ENCODE data around the gene MAP7.

Gene MAP7

DNA sequence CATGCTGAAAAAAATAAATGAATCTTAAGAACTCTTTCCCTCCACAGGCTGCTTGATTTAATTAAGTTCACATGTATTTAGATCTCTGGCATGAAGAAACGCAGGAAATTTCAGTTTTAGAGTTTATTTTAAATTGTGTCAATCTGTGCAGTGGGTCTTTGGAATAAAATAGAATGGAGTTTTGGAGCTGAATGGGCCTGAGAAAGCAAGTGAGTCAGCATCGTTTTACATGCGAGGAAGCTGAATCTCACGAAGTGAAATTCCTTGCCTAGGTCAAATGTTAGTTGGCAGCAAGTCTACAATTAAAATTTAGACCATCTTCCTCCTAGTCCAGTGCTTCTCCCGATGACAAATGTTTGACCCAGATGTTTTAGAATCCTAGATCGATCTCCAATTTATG, 22.4 kb downstream of the MAP7 start:
- DNase-seq, result no peak

DNA sequence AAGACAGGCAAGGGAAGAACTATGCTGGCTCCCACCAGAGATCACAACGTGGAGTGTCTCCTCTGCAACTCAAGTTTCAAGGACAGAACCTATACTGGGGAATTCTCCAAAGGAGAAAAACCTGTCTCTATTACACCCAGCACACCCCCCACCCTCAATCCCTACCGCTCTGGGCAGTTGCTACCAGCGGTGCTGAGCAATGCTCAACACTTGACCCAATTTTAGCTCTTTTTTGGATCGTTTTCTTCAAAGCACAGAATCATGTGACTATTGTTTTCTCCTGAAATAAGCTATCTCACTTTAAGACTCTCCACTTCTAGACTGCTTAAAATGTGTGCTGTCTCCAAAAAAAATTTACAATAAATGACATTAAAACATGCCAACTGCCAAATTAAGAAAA, 23.3 kb downstream of the MAP7 start:
- DNase-seq, result no peak

DNA sequence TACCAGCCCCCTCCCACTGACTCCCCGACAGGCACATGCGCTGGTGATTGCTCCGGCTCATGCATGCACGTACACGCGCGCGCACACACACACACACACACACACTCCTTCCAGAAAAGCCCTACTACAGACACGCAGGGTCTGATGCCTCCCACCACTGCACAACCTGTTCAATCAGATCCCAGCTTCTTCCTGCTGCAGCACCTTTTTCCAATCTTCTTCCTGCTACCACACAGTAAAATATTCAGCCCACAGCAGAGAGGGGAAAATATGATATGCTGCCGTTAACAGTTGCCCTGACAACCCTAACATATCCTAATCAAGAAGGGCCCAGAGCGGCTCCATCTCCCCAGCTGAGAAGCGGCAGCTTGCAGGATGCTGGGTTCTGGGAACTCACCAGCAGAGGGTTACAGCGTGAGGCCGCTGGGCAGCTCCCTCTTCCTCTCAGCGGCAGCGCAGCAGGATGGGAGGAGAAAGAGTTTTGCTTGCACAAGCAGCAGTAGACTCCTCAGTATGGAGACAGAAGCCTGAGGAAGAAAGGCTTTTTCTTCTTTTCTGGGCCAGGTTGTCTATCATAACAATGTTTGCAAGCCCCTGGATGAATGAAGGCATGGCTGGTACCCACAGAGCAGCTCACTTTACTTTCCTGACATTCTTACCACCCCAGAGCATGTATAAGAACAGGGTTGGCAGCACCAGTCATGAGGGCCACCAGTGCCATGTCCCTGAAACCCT, 23.9 kb downstream of the MAP7 start:
- DNase-seq, result no peak

DNA sequence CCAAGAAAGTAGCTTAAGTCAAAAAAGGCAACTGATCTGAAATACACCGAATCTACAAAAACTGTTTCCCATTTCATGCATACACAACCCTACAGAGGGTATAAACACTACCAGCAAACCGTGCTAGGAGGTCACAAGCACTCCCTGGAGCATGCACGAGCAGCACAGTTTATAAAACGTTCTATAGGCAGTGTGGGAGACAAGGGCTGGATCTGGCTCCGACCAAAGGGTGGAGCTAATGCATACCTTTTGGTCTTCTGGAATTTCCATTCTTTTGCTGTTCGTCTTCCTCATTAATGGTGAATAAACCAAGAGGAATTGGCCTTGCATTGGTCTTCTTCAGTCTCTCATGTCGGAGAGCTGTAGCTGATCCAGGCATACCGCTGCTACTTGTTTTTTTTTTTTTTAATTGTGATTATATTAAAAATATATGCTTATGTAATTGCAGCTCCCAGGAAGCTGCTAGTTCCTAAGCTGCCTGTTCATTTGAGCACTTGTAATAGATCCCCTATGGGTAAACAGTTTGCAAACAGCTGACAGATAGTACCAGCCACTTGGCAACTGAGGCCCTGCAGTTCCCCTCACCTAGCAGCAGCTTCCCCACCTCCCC, 24.5 kb downstream of the MAP7 start:
- DNase-seq, result no peak

DNA sequence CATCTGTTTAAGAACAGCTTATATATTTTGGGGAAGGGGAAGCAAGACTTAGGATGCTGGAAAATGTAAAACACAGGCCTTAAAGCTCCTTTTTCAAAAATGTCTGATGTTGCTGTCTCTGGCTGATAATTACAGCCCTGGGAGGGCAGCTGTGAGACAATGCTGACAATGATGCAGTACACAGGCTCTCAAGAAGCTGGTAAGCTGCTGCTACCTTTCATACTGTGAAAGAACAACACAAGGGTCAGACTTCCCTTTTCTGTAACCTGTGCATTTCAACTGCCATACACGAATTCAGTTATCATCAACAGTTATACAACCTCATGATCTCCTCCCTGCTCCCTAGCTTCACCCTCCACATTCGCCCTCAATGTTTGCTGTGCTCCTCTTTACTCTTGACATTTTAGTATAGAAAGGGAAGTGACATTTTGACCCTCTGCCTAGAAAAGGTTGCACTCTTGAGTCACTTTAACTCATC, 25.2 kb downstream of the MAP7 start:
- peak; percentile 46 for DNase-seq

DNA sequence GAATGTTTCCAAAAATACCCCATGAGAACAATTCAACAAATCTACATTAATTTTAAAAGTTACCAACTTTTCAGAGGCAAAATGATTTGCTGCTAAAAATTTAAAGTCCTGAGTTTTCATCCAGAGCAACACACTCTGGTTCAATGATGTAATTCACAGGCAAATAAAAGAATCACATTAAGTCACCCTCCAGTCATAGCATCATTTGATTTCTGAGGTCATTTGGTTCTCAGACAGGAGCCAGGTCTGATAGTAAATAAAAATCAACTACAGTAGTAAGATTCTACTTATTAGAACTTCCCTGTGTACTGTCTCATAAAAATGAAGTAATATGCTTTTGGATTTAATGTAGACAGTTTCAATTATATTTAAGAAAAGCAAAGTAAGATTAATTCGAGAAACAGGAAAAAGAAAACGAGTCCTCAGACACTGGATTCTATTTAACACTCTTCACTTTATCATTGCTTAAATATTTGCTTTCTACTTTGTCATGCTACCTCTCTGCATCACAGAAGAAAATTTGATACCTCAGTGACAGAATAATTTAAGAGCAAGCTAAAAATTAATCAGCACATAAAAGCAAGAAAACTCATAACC, 25.8 kb downstream of the MAP7 start:
- DNase-seq, result no peak

DNA sequence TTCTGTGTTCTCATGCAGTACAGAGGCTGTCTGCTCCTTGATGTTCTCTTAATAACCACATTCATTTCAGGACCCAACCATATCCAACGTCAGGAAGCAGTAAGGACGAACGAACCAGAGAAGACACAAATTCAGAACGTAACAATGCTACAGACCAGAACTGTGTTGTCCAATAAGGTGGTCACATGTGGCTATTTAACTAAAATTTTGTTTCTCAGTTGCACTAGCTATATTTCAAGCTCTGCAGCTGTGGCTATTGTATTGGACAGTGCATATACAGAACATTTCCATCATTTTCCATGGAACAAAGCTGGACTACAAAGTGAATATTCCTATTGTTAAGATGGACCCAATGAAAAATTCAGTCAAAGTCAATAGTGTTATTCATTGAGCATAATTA, 27.0 kb downstream of the MAP7 start:
- no peak for DNase-seq

DNA sequence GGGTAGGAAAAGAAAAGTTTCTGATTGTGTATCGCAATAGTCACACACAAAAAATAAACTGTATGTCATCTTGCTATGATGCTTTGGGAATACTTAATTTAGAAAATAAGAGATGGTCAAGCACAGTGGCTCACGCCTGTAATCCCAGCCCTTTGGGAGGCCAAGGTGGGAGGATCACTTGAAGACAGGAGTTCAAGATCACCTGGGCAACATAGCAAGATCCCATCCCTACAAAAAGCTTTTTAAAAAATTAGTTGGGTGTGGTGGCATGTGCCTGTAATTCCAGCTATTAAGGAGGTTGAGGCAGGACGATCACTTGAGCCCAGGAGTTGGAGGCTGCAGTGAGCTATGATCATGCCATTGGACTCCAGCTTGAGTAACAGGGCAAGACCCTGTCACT, 27.6 kb downstream of the MAP7 start:
- DNase-seq, result no peak

DNA sequence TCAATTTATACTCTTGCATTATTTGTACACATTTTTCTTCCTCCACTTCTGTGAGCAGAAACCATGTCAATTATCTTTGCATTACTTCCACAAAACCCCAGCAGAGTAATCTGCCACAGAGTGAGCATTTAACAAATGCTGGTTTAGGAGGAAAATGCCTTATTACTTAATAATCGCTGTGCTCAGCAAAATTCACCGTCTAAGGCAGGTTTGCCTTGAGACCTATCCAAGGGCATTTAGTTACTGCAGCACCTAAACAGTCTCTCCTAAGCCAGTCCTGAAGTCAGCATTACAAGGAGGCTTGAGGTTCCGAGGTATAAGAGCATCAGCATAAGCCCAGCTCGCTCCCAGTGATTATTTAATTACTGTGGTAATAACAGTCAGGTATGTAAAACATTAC, 28.3 kb downstream of the MAP7 start:
- no peak for DNase-seq

DNA sequence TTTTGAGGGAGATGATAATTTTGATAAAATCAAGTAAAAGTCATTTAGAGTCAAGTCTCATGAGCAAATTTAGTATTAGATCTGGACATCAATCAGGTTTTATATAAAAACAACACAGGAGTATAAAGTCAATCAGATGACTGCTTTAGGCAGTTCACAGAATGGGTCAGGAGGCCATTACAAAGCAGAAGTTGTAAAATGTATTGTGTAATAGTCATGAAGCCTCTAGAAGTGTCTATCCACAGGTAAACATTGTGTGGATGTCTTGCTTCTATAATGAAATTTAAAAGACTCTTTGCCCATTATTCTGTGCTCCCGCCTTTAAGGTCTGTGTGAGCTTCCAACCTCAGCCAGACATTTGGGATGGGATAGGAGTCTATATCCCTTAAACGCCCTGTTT, 28.8 kb downstream of the MAP7 start:
- DNase-seq, result no peak

DNA sequence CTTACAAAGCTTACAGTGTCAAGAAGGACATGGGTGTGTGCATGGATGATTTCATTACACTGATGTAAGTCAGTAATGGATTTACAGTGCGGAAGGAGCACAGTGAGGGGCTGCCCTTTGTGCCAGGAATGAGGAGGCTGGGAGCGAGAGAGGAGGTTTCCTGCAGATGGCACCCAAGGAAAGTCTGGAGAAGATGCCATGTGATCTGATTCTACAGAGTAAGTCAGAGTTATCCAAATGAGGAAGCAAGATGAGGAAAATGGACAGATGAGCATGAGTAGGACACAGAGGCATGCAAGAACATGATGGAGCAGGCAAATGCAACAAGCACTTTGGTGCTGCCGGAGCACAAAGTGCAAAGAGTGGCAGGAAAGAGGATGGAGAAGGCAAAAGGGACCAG, 29.7 kb downstream of the MAP7 start:
- DNase-seq, result no peak

DNA sequence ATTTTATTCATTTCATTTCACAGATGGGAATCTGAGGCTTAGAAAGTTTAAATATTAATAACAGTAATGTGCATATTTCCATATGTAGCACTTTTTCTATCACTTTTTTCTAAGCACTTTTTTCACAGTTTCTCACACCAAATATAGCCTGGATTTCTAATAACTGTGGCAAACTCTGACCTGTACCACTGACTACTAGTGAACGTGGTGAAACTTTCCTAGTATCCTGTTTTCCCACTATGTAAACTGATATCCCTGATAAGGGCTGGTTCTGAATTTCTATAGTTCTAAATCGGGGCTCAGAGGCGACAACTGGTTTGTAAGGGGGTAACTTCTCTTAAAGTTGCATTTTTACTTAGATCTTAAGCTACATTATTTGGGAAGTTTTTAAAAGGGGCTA, 32.6 kb downstream of the MAP7 start:
- no peak for DNase-seq

DNA sequence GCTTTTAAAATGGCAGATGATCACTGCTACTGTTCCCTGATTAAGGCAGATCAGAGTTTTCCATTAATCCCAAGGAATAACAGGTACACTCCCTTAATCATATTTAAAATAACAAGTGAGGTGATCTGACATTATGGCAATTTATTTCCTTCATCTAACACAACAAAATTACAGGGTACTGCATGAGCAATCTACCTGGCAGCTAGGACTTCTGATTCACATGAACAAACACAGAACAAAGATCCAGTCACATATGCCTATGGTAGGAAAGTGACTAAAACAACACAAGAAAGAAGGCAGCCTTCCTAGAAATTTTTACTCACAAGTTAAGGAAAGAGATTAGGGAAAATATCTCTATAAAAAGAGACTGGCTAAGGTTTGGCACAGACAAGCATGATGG, 33.2 kb downstream of the MAP7 start:
- no peak for DNase-seq

DNA sequence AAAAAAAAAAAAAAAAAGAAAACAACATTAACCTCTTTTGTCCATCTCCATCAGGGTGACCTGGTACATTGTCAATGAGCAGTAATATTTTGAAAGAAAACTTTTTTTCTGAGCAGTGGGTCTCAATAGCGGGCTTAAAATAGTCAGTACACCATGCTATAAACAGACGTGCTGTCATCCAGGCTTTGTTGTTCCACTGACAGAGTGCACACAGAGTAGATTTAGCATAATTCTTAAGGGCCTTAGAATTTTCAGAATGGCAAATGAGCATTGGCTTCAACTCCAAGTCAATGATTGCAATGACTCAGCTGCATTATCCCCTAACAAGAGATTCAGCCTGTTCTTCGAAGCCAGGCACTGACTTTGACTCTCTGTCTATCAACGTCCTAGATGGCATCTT, 35.6 kb downstream of the MAP7 start:
- DNase-seq, result no peak

DNA sequence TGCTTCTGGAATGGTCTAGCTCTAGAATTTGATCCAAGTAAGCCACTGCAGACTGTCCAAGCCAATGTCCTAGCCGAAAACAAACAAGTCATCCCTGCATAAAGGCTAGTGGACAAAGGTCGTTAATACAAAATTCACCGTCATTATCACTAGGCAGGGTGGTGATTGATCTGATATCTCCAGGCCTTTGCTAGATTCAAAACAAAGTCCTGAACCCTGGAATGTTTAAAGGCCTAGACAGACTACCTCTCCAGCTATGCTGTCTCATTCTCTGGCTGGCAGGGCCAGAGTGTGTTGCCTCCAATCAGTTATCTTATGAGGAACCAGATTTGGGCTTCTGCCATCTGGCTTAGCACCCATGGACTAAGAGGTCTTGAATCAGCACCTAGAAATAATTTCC, 38.3 kb downstream of the MAP7 start:
- DNase-seq, result no peak

DNA sequence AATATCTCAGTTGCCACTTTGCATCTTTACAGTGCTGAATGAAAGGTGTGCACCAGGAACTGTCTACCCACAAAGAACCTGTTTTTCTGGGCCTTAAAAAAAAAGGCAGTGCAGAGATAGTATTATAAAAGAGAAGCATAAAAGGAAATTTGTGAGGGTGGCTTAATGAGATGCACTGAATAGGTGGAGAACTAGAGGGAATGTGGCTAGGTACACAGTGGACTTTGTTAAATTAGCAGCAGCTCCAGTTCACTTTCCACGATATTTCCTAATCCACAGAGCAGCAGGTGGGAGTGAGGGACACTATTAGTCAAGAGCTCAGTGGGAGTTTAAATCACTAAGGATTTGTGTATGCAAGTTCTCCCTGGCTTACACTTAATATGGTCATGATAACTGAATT, 38.8 kb downstream of the MAP7 start:
- DNase-seq, result no peak

DNA sequence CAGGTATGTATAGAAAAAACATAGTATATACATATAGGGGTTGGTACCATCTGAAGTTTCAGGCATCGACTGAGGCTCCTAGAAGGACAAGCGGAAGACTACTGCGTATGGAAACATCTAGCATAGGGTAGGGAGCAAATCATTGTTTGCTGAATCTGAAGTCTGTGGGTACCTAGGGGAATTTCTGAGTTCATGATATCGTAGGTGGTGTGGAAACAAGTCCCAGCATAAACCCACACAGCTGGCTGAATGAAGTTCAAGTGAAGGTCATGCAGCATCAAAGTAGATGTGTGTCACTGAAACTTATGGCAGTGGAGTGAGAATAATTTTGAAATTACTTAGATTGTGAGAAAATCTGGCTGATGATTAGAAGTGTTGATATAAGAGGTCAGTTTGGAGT, 39.4 kb downstream of the MAP7 start:
- DNase-seq, result no peak

DNA sequence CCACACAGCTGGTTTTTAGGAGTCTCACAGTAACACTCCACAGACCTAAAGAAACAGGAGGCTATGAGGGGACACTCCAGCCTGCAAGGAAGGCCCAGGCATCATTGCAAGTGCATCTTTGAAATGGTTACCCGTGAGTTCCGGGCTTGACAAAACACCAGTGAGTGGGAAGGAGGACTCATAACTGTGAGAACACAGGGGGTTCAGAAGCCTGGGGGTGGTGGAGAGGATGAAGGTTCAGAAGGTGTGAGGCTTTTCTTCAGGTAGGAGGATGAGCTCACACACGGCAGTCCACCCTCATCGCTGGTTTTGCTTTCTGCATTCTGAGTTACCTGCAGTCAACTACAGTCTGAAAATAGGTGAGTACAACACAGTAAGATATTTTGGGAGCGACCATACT, 39.9 kb downstream of the MAP7 start:
- no peak for DNase-seq

DNA sequence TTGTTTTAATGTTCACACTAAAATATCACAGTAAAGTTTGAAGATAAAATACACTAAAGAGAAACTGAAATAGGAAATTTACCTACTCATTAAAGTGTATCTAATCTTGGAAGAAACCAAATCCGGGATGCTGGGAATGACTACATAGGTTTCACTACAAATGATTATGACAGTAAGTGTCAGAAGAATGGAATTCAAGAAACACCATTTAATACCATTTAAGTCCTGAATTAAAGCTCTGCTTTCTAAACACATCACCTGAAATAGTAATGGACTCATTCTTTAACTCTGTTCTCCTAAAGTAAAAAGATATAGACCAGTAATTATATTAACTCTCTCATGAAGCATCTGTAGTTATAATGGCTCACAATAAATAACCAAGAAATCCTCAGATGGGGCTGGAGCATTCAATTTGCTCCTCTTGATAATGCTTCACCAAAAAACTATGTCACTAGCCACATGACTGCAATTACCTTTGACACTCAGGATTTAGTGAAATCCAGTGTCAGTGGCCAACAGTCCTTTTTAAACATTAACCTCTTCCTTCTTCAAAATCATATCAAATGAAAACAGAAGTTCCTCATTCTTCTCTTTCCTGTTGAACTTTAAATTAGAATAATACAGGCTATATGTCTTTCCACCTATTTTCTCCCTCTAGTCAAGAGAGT, 41.4 kb downstream of the MAP7 start:
- no peak for DNase-seq

DNA sequence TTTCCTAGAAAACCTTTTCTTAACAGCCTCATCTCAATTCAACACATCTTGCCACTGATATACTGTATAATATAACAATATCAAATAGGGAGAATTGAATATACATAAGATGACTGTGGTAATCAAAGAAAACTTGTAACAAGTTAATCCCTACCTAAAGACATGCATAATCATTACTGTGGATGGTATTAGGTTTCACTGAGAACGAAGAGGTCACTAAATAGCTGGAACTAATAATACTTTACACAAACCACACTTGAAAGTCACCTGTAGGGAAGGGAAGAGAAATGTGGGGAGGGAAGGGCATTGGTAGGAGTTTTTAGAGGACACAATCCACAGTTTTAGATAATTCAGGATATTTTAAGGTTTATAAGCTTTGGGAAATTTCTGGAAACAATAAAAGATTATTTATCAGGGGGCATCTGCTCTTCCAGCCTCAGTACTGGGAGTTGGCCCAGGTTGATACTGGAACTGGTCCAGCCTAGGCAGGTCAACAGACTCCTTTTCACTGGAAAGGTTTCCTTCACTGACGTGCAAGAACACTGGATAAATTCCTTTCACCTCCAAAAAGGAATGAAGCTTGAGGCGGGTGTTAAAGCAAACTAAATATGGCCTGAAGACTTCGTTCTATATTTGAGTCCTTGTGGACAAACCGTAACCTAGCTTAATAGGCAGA, 44.0 kb downstream of the MAP7 start:
- no peak for DNase-seq

DNA sequence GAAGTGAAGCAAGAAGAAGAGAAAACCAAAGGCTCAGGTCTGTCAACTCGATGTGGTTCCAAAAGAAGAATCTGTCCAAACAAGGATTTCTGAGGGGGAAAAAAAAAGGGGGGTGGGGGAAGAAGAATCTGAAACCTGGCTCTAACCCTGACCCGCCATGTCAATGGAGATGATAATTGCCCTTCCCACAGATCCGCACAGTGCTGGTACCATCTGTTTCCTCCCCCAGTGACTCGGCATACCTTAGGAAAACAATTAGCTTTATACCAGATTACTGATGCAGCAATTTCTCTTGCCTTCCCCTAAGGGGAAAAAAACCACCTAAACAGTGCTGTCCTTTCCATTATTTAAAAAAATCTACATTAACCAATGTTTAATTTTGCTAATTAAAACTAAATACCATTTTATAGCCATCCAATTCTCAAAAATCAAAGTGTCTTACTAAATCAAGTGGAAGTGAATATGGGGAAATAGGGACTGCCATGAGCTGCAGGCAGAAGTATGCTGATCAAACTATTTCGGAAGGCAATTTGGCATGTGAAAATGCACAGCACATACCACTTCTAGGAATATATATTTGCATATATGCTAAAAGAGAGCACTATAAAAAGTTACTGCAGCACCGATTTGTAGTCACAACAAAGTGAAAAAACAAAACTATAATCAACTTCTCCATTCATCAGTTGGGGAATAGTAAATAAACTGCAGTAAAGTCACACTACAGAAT, 46.8 kb downstream of the MAP7 start:
- DNase-seq, result no peak

DNA sequence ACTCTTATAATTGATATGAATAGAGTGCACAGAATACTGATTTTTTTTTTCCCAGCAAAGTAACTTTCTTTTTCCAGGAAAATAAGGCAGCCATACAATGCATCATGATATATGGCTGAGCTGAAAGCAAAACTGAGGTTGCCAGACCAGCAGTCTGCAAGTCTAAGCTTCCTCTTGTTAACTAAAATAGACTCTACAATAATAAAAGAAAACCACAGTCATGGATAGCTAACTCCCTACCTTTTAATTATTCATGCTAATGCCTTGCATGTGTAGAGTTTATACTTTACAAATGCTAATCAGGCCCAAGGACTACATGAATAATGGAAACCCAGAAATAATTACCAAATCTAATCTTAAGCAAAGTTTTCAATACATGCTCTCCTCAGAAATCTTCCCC, 47.4 kb downstream of the MAP7 start:
- no peak for DNase-seq

DNA sequence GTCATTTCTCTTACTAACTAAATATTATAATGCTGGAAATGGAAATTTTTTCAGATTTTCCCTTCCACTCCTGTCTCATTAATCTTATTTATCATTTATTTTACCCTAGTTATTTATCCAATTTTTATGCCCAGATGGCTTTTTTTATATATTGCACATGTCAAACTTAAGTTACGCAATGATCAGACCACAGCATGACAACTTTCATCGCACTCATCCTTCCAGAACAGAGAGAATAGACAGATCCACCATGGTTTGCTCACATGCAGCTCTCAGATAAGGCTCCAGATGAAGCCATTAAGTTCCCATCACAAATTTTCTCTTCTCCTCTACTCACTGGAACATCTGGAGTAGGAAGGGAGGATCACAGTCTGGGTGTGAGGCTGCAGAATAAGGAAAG, 48.7 kb downstream of the MAP7 start:
- DNase-seq, result no peak

All from NCI-H1105 treated with DMSO at 0.1 percent for 48 hours (cell line).